HepG2 (cell line): ENCODE measurements around the gene LPIN3. TPM values are rescaled to one million over a fixed set of nuclear protein-coding genes. Genes with fewer than 3 reads are reported as not detected.
A peak's percentile ranks its signal among the peaks of the same experiment; 100 is the strongest.

Experiments used
- ATF7-NPFF ChIP-seq: sonication (generic); formaldehyde crosslinking; IDR thresholded peaks from 2 replicates; pipeline ENCODE4 v1.8.1; 2023; ENCODE audit warnings: mild to moderate bottlenecking, low read depth, missing genetic modification reagents, moderate library complexity
- CHD4 ChIP-seq: fragments of 200-600 bp; sonication (generic); IDR thresholded peaks from 2 replicates; pipeline ENCODE4 v1.7.0; 2017; ENCODE audit warnings: mild to moderate bottlenecking, low read length, borderline replicate concordance
- GZF1 ChIP-seq: sonication (generic); formaldehyde crosslinking; IDR thresholded peaks from 2 replicates; pipeline ENCODE4 v1.5.1; 2020; ENCODE audit warnings: mild to moderate bottlenecking, missing genetic modification reagents
- MXD3 ChIP-seq: IDR thresholded peaks from 2 replicates; pipeline ENCODE4 v1.6.1; 2016; ENCODE audit warnings: mild to moderate bottlenecking, missing biosample characterization, missing genetic modification reagents
- MZF1 ChIP-seq: sonication (generic); formaldehyde crosslinking; IDR thresholded peaks from 2 replicates; pipeline ENCODE4 v1.8.1; 2023; ENCODE audit warnings: mild to moderate bottlenecking, missing genetic modification reagents, borderline replicate concordance
- NFIB ChIP-seq: sonication (generic); formaldehyde crosslinking; IDR thresholded peaks from 2 replicates; pipeline ENCODE4 v1.9.0; 2021; ENCODE audit warnings: missing genetic modification reagents, mild to moderate bottlenecking, borderline replicate concordance
- PITX1 ChIP-seq: sonication (generic); formaldehyde crosslinking; IDR thresholded peaks from 2 replicates; pipeline ENCODE4 v1.5.1; 2020; ENCODE audit warnings: mild to moderate bottlenecking, missing genetic modification reagents
- PRDM10 ChIP-seq: sonication (generic); formaldehyde crosslinking; IDR thresholded peaks from 2 replicates; pipeline ENCODE4 v1.4.0; 2020; ENCODE audit warnings: low read depth, missing genetic modification reagents
- TEAD2 ChIP-seq: sonication (generic); formaldehyde crosslinking; IDR thresholded peaks from 2 replicates; pipeline ENCODE4 v1.9.0; 2021; ENCODE audit warnings: missing genetic modification reagents
- ZSCAN21 ChIP-seq: sonication (generic); formaldehyde crosslinking; IDR thresholded peaks from 2 replicates; pipeline ENCODE4 v1.8.0; 2022; ENCODE audit warnings: mild to moderate bottlenecking, missing genetic modification reagents, moderate library complexity, borderline replicate concordance
- polyA plus RNA-seq, 8 experiments: library from polyadenylated mRNA; depleted of rRNA in 3 of 8; stranded (reverse) in 7 of 8; unstranded in 1 of 8; fragments of >200 nt; fragmentation: Illumina TruSeq in 4 of 8; extraction: Trizol in 4 of 8; gene quantifications; 2 replicates each; pipeline versions ENCODE4 v1.2.1 to v1.2.3, GENCODE V29; 2011 to 2016; ENCODE audit warnings: low read depth in 4 of 8, missing spikeins in 1 of 8, mixed read lengths in 1 of 8; ENCODE audit not compliant: insufficient read depth in 1 of 8
- total RNA-seq, 5 experiments: library from RNA; depleted of rRNA; stranded (reverse); fragments of >200 nt; fragmentation: Illumina TruSeq; extraction: Trizol; gene quantifications; 2 replicates each; pipeline ENCODE4 v1.2.3, GENCODE V29; 2016; ENCODE audit warnings: low read depth in 1 of 5
- TF ChIP-seq, protein P1 (sequence below): sonication (generic); formaldehyde crosslinking; IDR thresholded peaks from 2 replicates; pipeline ENCODE4 v1.5.0; 2020; ENCODE audit warnings: mild to moderate bottlenecking, missing genetic modification reagents, borderline replicate concordance
- TF ChIP-seq, protein P2 (sequence below): sonication (generic); formaldehyde crosslinking; IDR thresholded peaks from 2 replicates; pipeline ENCODE4 v1.5.0; 2020; ENCODE audit warnings: mild to moderate bottlenecking, missing genetic modification reagents, borderline replicate concordance

The LPIN3 gene
- total and polyA plus RNA-seq, 2 of the 13 experiments (the other 11 are each of a cell fraction or from before 2014, with no cell fraction given), result 14.2 to 28.6 TPM

- peak; percentile 38; the same call in 1 of the 2 replicates for TF ChIP-seq PITX1 (CRISPR knock-in tag)
- 0 out of 2 replicates have a peak, but pooled peaks have one; percentile 35 for TF ChIP-seq MXD3 (CRISPR knock-in tag)
- 0 out of 2 replicates have a peak, but pooled peaks have one; percentile 49 for TF ChIP-seq GZF1 (CRISPR knock-in tag)
- TF ChIP-seq CHD4, result no peak
- TF ChIP-seq, protein P1, sequence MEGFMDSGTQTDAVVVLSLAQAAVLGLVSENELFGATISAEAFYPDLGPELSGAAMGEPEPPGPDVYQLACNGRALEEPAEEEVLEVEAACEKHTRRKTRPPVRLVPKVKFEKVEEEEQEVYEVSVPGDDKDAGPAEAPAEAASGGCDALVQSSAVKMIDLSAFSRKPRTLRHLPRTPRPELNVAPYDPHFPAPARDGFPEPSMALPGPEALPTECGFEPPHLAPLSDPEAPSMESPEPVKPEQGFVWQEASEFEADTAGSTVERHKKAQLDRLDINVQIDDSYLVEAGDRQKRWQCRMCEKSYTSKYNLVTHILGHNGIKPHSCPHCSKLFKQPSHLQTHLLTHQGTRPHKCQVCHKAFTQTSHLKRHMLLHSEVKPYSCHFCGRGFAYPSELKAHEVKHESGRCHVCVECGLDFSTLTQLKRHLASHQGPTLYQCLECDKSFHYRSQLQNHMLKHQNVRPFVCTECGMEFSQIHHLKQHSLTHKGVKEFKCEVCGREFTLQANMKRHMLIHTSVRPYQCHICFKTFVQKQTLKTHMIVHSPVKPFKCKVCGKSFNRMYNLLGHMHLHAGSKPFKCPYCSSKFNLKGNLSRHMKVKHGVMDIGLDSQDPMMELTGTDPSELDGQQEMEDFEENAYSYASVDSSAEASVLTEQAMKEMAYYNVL (CRISPR knock-in tag), result no peak
- TF ChIP-seq ZSCAN21 (CRISPR knock-in tag), result peak; percentile 38; the same call in 1 of the 2 replicates
- TF ChIP-seq TEAD2 (CRISPR knock-in tag), result no peak
- TF ChIP-seq, protein P2, sequence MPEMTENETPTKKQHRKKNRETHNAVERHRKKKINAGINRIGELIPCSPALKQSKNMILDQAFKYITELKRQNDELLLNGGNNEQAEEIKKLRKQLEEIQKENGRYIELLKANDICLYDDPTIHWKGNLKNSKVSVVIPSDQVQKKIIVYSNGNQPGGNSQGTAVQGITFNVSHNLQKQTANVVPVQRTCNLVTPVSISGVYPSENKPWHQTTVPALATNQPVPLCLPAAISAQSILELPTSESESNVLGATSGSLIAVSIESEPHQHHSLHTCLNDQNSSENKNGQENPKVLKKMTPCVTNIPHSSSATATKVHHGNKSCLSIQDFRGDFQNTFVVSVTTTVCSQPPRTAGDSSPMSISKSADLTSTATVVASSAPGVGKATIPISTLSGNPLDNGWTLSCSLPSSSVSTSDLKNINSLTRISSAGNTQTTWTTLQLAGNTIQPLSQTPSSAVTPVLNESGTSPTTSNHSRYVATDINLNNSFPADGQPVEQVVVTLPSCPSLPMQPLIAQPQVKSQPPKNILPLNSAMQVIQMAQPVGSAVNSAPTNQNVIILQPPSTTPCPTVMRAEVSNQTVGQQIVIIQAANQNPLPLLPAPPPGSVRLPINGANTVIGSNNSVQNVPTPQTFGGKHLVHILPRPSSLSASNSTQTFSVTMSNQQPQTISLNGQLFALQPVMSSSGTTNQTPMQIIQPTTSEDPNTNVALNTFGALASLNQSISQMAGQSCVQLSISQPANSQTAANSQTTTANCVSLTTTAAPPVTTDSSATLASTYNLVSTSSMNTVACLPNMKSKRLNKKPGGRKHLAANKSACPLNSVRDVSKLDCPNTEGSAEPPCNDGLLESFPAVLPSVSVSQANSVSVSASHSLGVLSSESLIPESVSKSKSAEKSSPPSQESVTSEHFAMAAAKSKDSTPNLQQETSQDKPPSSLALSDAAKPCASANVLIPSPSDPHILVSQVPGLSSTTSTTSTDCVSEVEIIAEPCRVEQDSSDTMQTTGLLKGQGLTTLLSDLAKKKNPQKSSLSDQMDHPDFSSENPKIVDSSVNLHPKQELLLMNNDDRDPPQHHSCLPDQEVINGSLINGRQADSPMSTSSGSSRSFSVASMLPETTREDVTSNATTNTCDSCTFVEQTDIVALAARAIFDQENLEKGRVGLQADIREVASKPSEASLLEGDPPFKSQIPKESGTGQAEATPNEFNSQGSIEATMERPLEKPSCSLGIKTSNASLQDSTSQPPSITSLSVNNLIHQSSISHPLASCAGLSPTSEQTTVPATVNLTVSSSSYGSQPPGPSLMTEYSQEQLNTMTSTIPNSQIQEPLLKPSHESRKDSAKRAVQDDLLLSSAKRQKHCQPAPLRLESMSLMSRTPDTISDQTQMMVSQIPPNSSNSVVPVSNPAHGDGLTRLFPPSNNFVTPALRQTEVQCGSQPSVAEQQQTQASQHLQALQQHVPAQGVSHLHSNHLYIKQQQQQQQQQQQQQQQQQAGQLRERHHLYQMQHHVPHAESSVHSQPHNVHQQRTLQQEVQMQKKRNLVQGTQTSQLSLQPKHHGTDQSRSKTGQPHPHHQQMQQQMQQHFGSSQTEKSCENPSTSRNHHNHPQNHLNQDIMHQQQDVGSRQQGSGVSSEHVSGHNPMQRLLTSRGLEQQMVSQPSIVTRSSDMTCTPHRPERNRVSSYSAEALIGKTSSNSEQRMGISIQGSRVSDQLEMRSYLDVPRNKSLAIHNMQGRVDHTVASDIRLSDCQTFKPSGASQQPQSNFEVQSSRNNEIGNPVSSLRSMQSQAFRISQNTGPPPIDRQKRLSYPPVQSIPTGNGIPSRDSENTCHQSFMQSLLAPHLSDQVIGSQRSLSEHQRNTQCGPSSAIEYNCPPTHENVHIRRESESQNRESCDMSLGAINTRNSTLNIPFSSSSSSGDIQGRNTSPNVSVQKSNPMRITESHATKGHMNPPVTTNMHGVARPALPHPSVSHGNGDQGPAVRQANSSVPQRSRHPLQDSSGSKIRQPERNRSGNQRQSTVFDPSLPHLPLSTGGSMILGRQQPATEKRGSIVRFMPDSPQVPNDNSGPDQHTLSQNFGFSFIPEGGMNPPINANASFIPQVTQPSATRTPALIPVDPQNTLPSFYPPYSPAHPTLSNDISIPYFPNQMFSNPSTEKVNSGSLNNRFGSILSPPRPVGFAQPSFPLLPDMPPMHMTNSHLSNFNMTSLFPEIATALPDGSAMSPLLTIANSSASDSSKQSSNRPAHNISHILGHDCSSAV (CRISPR knock-in tag), result no peak
- 0 out of 2 replicates have a peak, but pooled peaks have one; percentile 42 for TF ChIP-seq ATF7-NPFF (CRISPR knock-in tag)
- no peak for TF ChIP-seq MZF1 (CRISPR knock-in tag)
- TF ChIP-seq NFIB, result no peak
- peak; percentile 71 for TF ChIP-seq PRDM10 (CRISPR knock-in tag)
Observed at GRCh38 chr20:41395667-41396664, 55.3 kb downstream of the LPIN3 start (continued).
